Left cardiac atrium (tissue), 4 donors: Measurements from ENCODE around the gene SLC17A8. TPM values are rescaled to one million over a fixed set of nuclear protein-coding genes. Genes with fewer than 3 reads are reported as not detected.

Experiments used
- ATAC-seq, 2 donors: fragments of 200-7000 bp; cut with Tn5 transposase; one replicate each; pipeline ENCODE4 v1.9.1; 2020; ENCODE audit warnings: mild to moderate bottlenecking in 2 of 2, moderate library complexity in 2 of 2
- DNase-seq: peaks from one replicate; pipeline ENCODE4 v3.0.0-alpha.2; 2020
- intact Hi-C, 2 donors: fragments of 100-400 bp; cut with DNase I; formaldehyde crosslinking; loops; one replicate each; pipeline versions ENCODE4 v1.14.1 to v1.15.1; 2022 to 2023
- total RNA-seq, 2 donors: library from RNA; stranded (reverse); fragmentation: NEBNext Ultra II Directional; extraction: Animal tissue kit (Norgen Biotek cat#: 25700); gene quantifications; one replicate each; pipeline ENCODE4 v1.2.1, GENCODE V29; 2021
- donor health status: DM: no; HTN: yes; CAD: no.
- donor health status: DM: no; HTN: yes; CAD: no; lungs with severe emphysema.
- donor health status: DM: yes; HTN: yes; CAD: no.
- donor health status: Dilated cardiomyopathy.

SLC17A8 gene
- total RNA-seq, 2 donors from 2014 or later: not detected

DNA sequence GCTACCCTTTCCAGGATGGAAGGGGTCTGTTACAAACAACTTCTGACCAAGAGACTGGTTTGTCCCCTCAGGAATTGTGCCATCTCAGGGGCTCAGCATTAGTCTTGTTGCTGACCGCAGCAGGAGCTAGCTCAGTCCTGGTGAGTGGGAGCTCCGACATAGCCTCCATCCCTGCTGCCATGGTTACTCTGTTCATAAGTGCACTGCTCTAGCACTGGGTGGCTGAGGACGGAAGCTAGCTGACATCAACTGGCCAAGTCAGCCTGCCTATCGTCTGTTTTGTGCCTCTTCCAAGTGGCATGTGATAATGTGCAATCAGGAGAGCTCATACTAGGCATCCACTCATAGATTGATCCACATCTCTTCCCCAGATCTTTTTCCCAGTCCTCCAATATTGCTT lies 7.5 kb downstream of the SLC17A8 start:
- DNase-seq: no peak

DNA sequence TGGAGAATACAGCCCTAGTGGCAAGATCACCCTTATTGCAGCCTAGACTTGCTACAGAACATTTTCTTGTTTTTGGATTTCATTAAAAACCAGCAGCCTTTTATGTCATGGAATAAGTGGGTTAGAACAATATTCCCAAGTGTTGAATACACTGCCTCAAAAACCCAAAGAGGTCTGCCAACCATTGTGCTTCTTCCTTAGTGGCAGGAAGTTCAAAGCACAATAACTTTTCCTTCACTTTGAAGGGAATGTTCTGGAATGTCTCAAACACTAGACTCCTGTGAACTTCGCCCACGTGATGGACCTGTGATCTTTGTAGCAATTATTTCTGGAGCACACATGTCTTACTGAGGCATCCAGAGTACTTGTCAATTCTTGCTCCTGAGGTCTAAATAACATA lies 8.5 kb downstream of the SLC17A8 start:
- ATAC-seq: no peak
- intact Hi-C loops: no loop called here
- DNase-seq: no peak

More for the DNA sequence above, 7.5 kb downstream of the SLC17A8 start:
- intact Hi-C loops: no loop called here
- no peak for ATAC-seq

GRCh38 chr12:100368066-100368465 lies 11.2 kb downstream of the SLC17A8 start:
- ATAC-seq (no peak), DNase-seq (no peak)
- intact Hi-C loops: no loop called here

GRCh38 chr12:100371146-100371545 lies 14.3 kb downstream of the SLC17A8 start:
- ATAC-seq (no peak), DNase-seq (no peak)
- intact Hi-C loops: no loop called here

- DNase-seq (no peak), ATAC-seq (no peak)
- intact Hi-C loops: no loop called here
These were observed 16.2 kb downstream of the SLC17A8 start for GRCh38 chr12:100372853-100373640.

DNA sequence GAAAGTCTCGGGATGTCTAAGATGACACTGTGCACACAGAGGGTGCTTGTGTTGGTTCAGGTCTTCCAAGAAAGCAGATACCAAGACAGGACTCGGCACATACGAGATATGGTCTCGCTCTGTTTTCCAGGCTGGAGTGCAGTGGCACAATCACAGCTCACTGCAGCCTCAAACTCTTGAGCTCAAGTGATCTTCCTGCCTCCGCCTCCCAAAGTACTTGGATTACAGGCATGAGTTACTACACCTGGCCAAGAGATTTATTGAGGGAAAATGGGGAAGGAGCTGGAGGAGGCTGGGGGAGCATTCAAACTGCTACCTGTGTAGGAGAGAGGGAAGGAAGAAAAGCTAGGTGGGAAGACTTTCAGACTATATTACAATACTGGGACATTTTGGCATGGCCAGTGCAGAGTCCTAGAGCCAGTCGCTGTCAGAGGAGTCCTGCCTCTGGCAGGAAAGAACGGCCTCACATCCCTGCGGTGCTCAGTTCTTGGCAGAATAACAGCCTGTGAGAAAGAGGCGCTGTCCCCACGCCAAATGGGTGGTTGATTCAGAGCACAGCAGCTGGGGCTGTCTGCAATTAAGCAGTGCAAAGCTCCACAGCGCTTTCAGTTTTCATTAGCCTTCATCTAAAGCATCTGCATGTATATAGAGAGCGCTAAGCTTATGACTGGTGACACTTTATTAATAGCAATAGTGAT lies 18.3 kb downstream of the SLC17A8 start:
- DNase-seq (peak; percentile 73), ATAC-seq (peak; percentile 95 to 96)
- intact Hi-C loops: no loop called here

GRCh38 chr12:100376161-100376560 lies 19.3 kb downstream of the SLC17A8 start:
- intact Hi-C loops: no loop called here
- DNase-seq: no peak

GRCh38 chr12:100381379-100381778 lies 24.5 kb downstream of the SLC17A8 start:
- intact Hi-C loops: no loop called here
- ATAC-seq (no peak), DNase-seq (no peak)

More at GRCh38 chr12:100376161-100376560, 19.3 kb downstream of the SLC17A8 start:
- ATAC-seq: no peak

DNA sequence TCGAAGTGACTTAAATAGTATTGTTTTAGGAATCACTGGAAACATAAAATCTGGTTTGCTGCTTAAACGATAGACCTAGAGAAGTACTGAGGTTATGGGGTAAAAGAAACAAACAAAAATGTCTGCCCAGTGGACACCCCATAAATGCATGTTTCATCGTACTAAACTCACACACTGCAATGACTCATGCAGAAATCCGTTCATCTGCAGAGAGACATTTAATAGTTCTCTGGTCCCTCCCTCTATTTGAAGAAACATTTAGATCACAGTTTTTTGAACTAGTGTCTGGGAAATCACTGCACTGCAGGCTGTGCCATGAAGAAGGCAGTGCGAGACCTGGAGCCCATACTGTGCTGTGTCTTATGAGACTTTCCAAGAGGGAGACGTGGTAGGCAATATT lies 25.5 kb downstream of the SLC17A8 start:
- no peak for ATAC-seq
- intact Hi-C loops: no loop called here
- no peak for DNase-seq

DNA sequence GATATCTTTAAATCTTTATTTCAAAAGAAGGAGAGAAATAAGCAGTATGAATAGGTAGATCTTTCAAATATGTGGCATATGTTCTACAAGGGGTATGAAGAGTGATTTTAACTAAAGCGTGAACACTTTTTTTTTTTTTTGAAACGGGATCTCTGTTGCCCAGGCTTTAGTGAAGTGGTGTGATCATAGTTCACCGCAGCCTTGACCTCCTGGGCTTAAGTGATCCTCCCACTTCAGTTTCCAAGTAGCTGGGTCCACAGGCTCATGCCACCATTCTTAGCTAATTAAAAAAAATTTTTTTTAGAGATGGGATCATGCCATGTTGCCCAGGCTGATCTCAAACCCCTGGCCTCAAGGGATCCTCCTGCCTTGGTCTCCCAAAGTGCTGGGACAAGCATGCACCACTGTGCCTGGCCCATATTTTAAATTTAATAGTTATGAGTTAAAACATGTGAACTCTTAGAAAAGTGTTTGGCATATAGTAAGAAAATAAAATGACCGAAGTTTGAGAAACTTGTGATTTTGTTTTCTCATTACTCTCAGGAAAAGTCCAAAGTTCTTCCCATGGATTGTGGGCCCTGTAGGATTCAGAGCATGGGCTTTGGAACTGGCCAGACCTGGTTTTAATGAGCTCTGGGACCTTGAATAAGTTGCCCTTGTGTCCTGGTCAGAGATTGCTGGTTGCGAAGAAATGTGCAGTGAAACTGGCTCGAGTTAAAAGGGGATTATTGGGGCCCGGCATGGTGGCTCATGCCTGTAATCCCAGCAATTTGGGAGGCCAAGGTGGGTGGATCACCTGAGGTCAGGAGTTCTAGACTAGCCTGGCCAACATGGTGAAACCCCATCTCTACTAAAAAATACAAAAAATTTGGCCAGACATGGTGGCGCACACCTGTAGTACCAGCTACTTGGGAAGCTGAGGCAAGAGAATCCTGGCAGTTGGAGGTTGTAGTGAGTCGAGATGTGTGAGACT lies 27.0 kb downstream of the SLC17A8 start:
- no peak for ATAC-seq
- DNase-seq: no peak
- intact Hi-C loops: no loop called here

- ATAC-seq (no peak), DNase-seq (no peak)
- intact Hi-C loops: no loop called here
These were observed 27.7 kb downstream of the SLC17A8 start for GRCh38 chr12:100384559-100384935.

DNA sequence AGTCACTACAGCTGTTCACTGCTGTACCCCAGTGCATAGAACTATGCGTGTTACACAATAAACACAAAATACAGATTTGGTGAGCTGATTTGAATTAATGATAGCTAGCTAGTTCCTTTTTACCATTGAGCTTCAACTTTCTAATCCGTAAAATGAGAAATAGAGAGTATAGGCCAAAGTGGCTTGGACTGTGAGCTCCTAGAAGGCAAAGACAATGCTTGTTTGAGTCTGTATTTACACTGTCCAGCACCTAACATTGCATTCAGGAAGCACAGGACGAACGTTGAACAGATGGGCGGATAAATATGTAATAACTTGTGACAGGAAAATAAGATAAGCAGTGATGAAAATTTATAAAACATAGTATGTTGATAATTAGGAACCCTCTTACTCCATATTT lies 31.5 kb downstream of the SLC17A8 start:
- intact Hi-C loops: no loop called here
- no peak for DNase-seq
- no peak for ATAC-seq

DNA sequence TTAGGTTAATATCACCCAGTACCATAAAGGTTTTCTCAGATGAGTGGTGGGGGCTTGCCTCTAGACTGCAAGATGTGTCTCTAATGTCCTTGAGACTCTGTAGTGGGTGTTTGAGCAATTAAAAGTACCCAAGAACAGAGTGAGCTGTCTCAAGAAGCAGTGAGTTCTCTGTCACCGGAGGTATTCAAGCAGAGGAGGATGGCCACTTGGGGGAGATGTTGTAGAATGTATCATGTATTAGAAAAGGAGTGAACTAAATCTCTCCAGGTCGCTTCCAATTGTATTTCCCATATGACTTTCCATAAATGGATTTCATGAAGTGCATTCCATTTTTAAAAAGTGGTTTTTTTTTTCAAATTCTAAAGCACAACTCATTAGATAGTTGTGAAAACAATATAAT lies 35.0 kb downstream of the SLC17A8 start:
- ATAC-seq: no peak
- intact Hi-C loops: no loop called here
- no peak for DNase-seq

DNA sequence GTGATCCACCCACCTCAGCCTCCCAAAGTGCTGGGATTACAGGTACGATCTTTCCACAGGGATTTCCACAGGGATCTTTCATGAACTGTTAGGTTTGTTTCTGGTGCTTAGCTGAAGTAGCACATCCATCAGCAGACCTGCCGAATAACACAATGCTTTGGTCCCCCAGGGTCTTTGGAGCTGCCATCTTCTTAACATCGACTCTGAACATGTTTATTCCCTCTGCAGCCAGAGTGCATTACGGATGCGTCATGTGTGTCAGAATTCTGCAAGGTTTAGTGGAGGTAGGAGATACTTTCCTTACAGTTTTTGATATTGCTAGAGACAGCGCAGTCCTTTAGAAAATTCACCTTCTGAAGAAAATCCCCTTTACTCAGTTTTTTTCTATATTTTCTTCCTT lies 36.3 kb downstream of the SLC17A8 start:
- ATAC-seq (no peak), DNase-seq (no peak)
- intact Hi-C loops: no loop called here

DNA sequence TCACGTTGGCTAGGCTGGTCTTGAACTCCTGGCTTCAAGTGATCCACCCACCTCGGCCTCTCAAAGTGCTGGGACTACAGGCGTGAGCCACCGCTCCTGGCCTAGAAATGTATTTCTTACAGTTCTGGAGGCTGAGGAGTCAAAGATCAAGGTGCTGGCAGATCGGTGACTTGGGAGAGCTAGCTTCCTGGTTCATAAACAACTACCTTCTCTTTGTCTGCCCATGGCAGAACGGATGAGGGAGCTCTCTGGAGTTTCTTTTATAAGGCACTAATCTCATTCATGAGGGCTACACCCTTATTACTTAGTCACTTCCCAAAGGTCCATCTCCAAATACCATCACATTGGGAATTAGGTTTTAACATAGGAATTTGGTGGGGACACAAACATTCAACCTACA lies 38.9 kb downstream of the SLC17A8 start:
- ATAC-seq: no peak
- no peak for DNase-seq
- intact Hi-C loops: no loop called here

- DNase-seq: no peak
- intact Hi-C loops: no loop called here
- ATAC-seq: no peak
These were observed 41.4 kb downstream of the SLC17A8 start for GRCh38 chr12:100398307-100398706.

- intact Hi-C loops: no loop called here
- DNase-seq (no peak), ATAC-seq (no peak)
These were observed 42.2 kb downstream of the SLC17A8 start for GRCh38 chr12:100399095-100399494.

DNA sequence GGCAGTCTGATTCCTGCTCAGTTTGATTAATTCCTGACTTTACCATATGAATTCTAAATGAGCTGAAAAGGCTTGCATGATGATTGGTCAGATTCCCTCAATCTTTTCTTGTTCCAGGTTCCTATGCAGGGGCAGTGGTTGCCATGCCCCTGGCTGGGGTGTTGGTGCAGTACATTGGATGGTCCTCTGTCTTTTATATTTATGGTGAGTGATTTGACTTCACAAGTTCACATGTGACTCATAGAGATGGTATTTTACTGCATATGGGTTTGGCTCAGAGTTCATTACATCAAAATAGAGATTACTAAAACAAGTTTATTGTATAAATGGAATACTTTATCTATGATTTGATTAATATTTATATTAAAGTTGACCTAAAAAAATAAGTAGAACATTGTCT lies 44.8 kb downstream of the SLC17A8 start:
- DNase-seq (no peak), ATAC-seq (no peak)
- intact Hi-C loops: no loop called here

DNA sequence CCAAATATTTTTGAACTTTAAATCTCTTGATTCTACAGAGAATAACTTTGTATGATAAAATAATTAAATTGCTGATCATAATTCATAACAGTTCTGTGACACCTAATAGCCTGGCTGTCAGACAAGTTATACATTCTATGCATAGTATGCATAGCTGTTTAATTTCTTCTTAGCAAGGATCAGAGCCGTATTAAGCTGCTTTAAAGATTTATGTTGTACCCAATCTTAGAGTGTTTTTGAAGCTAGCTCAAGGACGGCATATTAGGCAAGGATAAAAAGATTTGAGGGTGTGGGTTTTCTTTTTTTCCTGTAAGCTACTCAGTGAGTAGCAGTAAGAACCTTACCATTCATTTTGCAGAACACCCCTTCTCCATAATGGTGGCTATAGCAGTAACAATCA lies 45.9 kb downstream of the SLC17A8 start:
- intact Hi-C loops: no loop called here
- ATAC-seq (no peak), DNase-seq (no peak)

- DNase-seq (no peak), ATAC-seq (no peak)
- intact Hi-C loops: no loop called here
These were observed 46.6 kb downstream of the SLC17A8 start for GRCh38 chr12:100403446-100403845.
